Left colon (tissue), 2 donors: ENCODE data around the gene PLPP3. TPM values are rescaled to one million over a fixed set of nuclear protein-coding genes. Genes with fewer than 3 reads are reported as not detected.

Experiments used
- ATAC-seq: fragments of 200-7000 bp; cut with Tn5 transposase; one replicate; pipeline ENCODE4 v1.9.1; 2020; ENCODE audit warnings: mild to moderate bottlenecking, moderate library complexity
- DNase-seq, 2 donors: peaks; one replicate each; pipeline ENCODE4 v3.0.0-alpha.2; 2020
- intact Hi-C, 2 donors: fragments of 100-400 bp; cut with DNase I in 1 of 2; cut with micrococcal nuclease in 1 of 2; formaldehyde crosslinking; loops; one replicate each; pipeline versions ENCODE4 v1.11.2 to v1.14.0; 2022; cut with DNase I, micrococcal nuclease
- total RNA-seq, 2 donors: library from RNA; stranded (reverse); fragmentation: NEBNext Ultra II Directional; extraction: Animal tissue kit (Norgen Biotek cat#: 25700); gene quantifications; one replicate each; pipeline ENCODE4 v1.2.1, GENCODE V29; 2021
- donor health status: DM: no; HTN: no; CAD: no.
- donor health status: DM: yes; HTN: yes; CAD: no.

PLPP3 gene
- total RNA-seq, 2 donors from 2014 or later: 29.8 to 46.5 TPM

GRCh38 chr1:56509713-56510641, 69.4 kb downstream of the PLPP3 start:
- DNase-seq: no peak
- intact Hi-C loops: no loop called here
- no peak for ATAC-seq

DNA sequence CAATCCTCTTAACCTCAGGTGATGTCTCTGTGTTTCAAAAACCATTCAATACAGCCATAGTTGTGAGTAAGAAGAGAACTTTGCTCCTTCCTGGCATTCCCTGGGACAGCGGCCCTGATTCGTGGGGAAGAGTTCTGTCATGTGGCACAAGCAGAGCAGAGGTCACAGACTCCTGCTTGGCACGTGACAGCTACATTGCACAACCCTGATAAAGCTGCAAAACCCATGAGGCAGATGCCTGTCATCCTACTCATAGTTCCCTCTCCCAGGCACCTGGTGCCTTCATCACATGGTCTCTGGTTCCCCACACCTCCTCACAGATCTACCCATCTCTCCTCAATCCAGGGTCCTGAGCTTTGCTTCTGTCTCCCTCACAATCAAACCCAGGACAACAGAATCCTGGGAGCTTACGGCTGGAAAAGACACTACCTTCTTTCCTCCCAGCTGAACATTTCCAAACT, 70.8 kb downstream of the PLPP3 start:
- ATAC-seq: peak; percentile 85

GRCh38 chr1:56507925-56508522, 71.3 kb downstream of the PLPP3 start:
- ATAC-seq (no peak), DNase-seq (no peak)
- intact Hi-C loops: no loop called here

More for the DNA sequence above, 70.8 kb downstream of the PLPP3 start:
- intact Hi-C loops: no loop called here
- DNase-seq: peak; percentile 68 to 87

DNA sequence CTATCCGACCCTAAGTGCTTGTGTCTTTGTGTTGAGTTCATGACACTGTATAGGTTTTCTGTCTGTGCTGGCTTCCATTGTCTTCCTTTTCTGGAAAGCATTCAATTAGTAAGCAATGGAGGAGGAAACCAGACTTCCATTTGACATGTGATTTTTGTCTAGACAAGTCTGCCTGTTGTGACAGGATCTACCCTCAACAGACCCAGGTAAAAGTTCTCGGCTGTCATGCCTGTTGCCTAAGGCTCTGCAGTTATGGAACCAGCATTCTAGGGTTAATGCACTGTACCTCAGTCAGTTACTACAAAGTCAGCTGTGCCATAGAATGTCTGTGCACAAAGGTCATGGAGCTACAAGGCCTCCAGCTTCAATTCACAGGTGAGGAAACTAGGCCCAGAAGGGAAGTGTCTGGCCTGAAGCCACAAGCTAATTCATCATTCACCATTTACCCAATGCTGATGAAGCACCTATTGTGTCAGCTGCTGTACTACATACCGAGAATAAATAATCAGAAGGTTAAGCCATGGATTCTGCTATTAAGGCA, 72.3 kb downstream of the PLPP3 start:
- ATAC-seq: no peak

DNA sequence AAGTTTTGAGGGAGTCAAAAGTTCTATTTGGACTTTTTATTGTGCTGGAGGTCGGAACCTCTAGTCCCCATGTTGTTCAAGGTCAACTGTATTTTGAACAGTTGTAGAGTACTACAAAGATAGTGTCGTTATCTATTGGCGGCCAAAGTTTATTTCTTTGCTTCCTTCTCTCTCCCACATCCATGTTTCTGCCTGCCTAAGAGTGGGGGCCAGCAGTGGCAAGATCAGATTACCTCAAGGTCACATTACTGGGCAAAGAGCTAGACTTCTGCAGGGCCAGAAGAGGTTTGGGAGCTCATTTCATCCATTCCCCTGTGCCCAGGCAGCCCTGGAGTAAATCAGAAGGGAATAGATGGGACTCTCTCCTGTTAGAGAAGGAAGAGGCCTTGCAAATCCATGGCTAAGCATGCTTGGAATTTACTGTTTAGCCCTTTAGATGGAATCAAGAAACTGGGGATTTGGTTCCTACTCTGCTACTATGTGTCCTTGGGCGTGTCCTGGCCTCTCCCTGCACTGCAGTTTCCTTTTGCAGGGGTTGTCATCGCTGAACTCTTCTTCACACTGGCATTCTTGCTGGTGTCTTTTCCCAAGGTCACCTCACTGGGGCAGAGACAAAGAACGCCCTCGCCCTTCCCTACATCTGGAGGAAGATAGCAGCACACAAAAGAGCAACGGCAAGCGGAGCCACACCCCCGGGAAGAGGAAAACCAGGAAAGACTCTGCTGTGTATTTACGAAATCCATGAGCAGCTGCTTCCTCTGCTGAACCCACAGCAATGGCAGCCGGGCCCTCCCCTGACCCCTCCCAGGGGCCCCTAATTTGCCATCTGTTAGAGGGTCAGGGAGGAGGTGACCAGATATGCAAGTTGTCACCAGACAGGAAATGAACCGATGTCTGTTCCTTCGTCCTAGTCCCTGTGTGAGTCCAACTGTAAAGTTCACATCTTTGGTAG, 73.3 kb downstream of the PLPP3 start:
- DNase-seq (peak; percentile 72 to 83), ATAC-seq (peak; percentile 85)
- intact Hi-C loops: no loop called here

More for the DNA sequence above, 72.3 kb downstream of the PLPP3 start:
- intact Hi-C loops: no loop called here
- no peak for DNase-seq

- intact Hi-C loops: no loop called here
- ATAC-seq: no peak
Measured at GRCh38 chr1:56502700-56503245, 76.6 kb downstream of the PLPP3 start.

DNA sequence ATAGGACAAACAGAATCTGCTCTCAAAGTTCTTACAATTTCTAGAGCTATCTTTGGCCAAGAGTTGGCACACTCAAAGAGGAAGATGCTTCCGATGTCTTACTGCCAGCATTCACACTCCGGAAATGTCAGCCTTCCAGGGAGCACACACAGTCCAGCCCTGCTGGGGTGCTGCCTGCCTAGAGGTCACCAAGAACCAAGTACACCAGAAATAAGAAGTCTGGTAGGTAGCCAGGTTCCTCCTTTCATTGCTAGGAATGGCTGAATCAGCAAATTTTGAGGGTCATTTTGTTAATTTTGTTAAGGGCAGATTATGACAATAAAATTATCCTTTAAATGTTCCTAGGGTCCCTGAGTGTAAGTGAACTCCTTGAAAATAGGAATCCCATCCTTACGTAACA, 77.5 kb downstream of the PLPP3 start:
- DNase-seq (no peak), ATAC-seq (no peak)
- intact Hi-C loops: no loop called here

More at GRCh38 chr1:56502700-56503245, 76.6 kb downstream of the PLPP3 start:
- DNase-seq: no peak

DNA sequence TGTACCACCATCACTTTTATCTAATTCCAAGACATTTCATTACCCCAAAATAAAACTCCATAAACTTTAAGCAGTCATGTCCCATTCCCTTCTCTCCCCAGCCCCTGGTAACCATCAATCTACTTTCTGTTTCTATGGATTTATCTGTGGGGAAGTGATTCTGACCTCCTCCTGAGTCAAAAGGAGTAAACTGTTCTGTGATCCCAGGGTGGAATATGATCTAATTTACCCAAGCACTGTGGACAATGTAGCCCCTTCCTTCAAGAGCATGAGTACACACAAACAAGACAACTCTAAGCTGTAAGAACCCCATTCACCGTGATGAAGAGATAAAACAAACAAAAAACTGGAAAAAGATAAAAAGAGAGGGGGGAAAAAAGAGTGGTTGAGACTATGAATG, 77.9 kb downstream of the PLPP3 start:
- no peak for ATAC-seq
- no peak for DNase-seq
- intact Hi-C loops: no loop called here

GRCh38 chr1:56496821-56497772, 82.3 kb downstream of the PLPP3 start:
- intact Hi-C loops: no loop called here
- ATAC-seq (no peak), DNase-seq (no peak)

- intact Hi-C loops: no loop called here
- no peak for ATAC-seq
- DNase-seq: no peak
Measured at GRCh38 chr1:56496158-56496557, 83.2 kb downstream of the PLPP3 start.

DNA sequence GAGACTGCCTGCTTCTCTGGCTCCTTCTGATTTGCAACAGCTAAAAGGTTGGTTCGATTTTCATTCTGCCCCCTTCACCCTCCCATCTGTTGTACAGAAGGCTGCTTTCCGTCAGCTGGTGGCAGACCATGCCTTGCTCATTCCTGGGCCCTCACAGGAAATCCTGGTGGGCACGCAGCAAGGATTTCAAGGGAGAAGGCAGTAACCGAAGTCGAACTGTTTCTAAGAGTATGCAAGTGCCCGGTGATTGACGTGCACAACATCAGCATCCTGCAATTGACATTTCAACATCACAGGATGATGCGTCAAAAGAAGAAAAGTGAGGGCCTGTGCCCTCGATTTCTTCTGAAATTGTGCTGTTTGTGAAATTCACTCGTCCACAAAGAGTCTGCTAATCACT, 83.8 kb downstream of the PLPP3 start:
- ATAC-seq (no peak), DNase-seq (no peak)
- intact Hi-C loops: no loop called here

- no peak for ATAC-seq
- no peak for DNase-seq
Measured at GRCh38 chr1:56494306-56494705, 85.1 kb downstream of the PLPP3 start.

GRCh38 chr1:56493826-56494225, 85.5 kb downstream of the PLPP3 start:
- intact Hi-C loops: no loop called here
- no peak for ATAC-seq
- no peak for DNase-seq

More at GRCh38 chr1:56494306-56494705, 85.1 kb downstream of the PLPP3 start:
- intact Hi-C loops: no loop called here

- DNase-seq (no peak), ATAC-seq (no peak)
- intact Hi-C loops: no loop called here
Measured at GRCh38 chr1:56491441-56491840, 87.9 kb downstream of the PLPP3 start.

- no peak for DNase-seq
- no peak for ATAC-seq
- intact Hi-C loops: no loop called here
Measured at GRCh38 chr1:56490619-56491018, 88.7 kb downstream of the PLPP3 start.

DNA sequence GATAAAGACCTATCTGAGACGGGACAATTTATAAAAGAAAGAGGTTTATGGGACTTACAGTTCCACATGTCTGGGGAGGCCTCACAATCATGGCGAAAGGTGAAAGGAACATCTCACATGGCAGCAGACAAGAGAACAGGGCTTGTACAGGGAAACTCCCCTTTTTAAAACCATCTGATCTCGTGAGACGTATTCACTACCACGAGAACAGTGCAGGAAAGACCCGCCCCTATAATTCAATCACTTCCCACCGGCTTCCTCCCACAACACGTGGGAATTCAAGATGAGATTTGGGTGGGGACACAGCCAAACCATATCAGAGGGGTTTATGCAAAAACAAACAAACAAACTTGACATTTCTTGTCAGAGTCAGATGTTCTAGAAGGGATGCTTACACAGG, 89.7 kb downstream of the PLPP3 start:
- intact Hi-C loops: no loop called here

GRCh38 chr1:56484695-56485094, 94.7 kb downstream of the PLPP3 start:
- no peak for DNase-seq
- intact Hi-C loops: no loop called here
- no peak for ATAC-seq

More for the DNA sequence above, 89.7 kb downstream of the PLPP3 start:
- ATAC-seq: no peak
- no peak for DNase-seq
